ENCODE data around the gene DNASE1L1. TPM values are rescaled to one million over a fixed set of nuclear protein-coding genes. Genes with fewer than 3 reads are reported as not detected.

The DNASE1L1 gene
- polyA plus RNA-seq, 3 donors, result 26.2 to 64.5 (median 27.2) TPM

- Histone ChIP-seq H3K27me3 (ENCODE audit: control insufficient read depth in 2 of 2, insufficient read depth in 2 of 2, low read length in 2 of 2) (no peaks in the 10 kb centered on the region), H2AFZ (ENCODE audit: insufficient read depth, low read depth, low read length, poor library complexity, severe bottlenecking) (no peak overlapping the region), H3K27ac (ENCODE audit: low read depth in 1 of 2, low read length in 2 of 2) (peak overlapping the region in 1 of 2 donors; percentile 41), H3K4me3 (replicated peaks in 1 of 3; ENCODE audit: low read depth in 2 of 3, low read length in 3 of 3) (no peak overlapping the region), H4K20me1 (ENCODE audit: insufficient read depth, low read length) (peaks cover 99% of the 10 kb centered on the region), H3K36me3 (replicated peaks in 1 of 2; ENCODE audit: control insufficient read depth in 1 of 2, insufficient read depth in 2 of 2, low read length in 2 of 2) (peaks cover 94 to 96% of the 10 kb centered on the region in 2 donors), H3K4me2 (replicated peaks; ENCODE audit: extremely low read depth, low read length, poor library complexity, severe bottlenecking) (no peak overlapping the region), H3K9me3 (replicated peaks in 1 of 2; ENCODE audit: control insufficient read depth in 1 of 2, insufficient read depth in 1 of 2, low read length in 2 of 2) (no peaks in the 10 kb centered on the region), H3K79me2 (ENCODE audit: insufficient read depth, low read length) (peaks cover 97% of the 10 kb centered on the region), H3K9ac (ENCODE audit: insufficient read depth, low read length, poor library complexity, severe bottlenecking) (no peak overlapping the region), H3K4me1 (ENCODE audit: control insufficient read depth in 1 of 2, insufficient read depth in 2 of 2, low read length in 2 of 2) (peaks cover 9 to 15% of the 10 kb centered on the region in 2 donors)
- no peak for DNase-seq
- Mint-ChIP-seq H3K27me3 (ENCODE audit: low read depth in 3 of 3) (peaks cover 0 to 5% (median 0%) of the 10 kb centered on the region in 3 donors), H3K36me3 (peaks cover 54 to 94% of the 10 kb centered on the region in 2 donors), H3K4me1 (peaks cover 3% of the 10 kb centered on the region), H3K9me3 (peaks cover 0 to 6% (median 0%) of the 10 kb centered on the region in 7 donors), H3K27ac (peak overlapping the region in 3 of 7 donors; percentile 60 to 79 (median 68)), H3K4me3 (no peak overlapping the region)
- 96% methylated on average over 7 of the region's 30 CpGs for WGBS (ENCODE audit: insufficient coverage)
- no peak for TF ChIP-seq CTCF (IDR thresholded peaks at IDR 0.05)
- intact Hi-C loops (cut with micrococcal nuclease), result no loop called here
Measured at GRCh38 chrX:154362085-154362742, 46.8 kb downstream of the DNASE1L1 start.

GRCh38 chrX:154360155-154360713, 48.8 kb downstream of the DNASE1L1 start:
- no peak for TF ChIP-seq CTCF (IDR thresholded peaks at IDR 0.05)
- H3K36me3 ChIP-seq (replicated peaks in 1 of 2; ENCODE audit: control insufficient read depth in 1 of 2, insufficient read depth in 2 of 2, low read length in 2 of 2), result peaks cover 94 to 96% of the 10 kb centered on the region in 2 donors
- no peak for DNase-seq
- Mint-ChIP-seq H3K36me3 (peaks cover 50 to 93% of the 10 kb centered on the region in 2 donors), H3K9me3 (peaks cover 0 to 4% (median 0%) of the 10 kb centered on the region in 7 donors), H3K27me3 (ENCODE audit: low read depth in 3 of 3) (peaks cover 0 to 3% (median 0%) of the 10 kb centered on the region in 3 donors), H3K27ac (peak overlapping the region in 3 of 7 donors; percentile 60 to 79 (median 69)), H3K4me1 (peaks cover 3% of the 10 kb centered on the region), H3K4me3 (no peak overlapping the region)
- H3K9ac ChIP-seq (ENCODE audit: insufficient read depth, low read length, poor library complexity, severe bottlenecking), result no peak overlapping the region
- H3K4me2 ChIP-seq (replicated peaks; ENCODE audit: extremely low read depth, low read length, poor library complexity, severe bottlenecking), result no peak overlapping the region
- WGBS (ENCODE audit: insufficient coverage), result 98% methylated on average over 7 of the region's 34 CpGs
- H4K20me1 ChIP-seq (ENCODE audit: insufficient read depth, low read length), result peaks cover 99% of the 10 kb centered on the region
- no peak overlapping the region for H3K27ac ChIP-seq (ENCODE audit: low read depth in 1 of 2, low read length in 2 of 2)
- peaks cover 97% of the 10 kb centered on the region for H3K79me2 ChIP-seq (ENCODE audit: insufficient read depth, low read length)
- no peaks in the 10 kb centered on the region for H3K4me1 ChIP-seq (ENCODE audit: control insufficient read depth in 1 of 2, insufficient read depth in 2 of 2, low read length in 2 of 2)
- H3K9me3 ChIP-seq (replicated peaks in 1 of 2; ENCODE audit: control insufficient read depth in 1 of 2, insufficient read depth in 1 of 2, low read length in 2 of 2), result no peaks in the 10 kb centered on the region
- intact Hi-C loops (cut with micrococcal nuclease), result no loop called here
- H3K27me3 ChIP-seq (ENCODE audit: control insufficient read depth in 2 of 2, insufficient read depth in 2 of 2, low read length in 2 of 2), result no peaks in the 10 kb centered on the region
- no peak overlapping the region for H3K4me3 ChIP-seq (replicated peaks in 1 of 3; ENCODE audit: low read depth in 2 of 3, low read length in 3 of 3)
- no peak overlapping the region for H2AFZ ChIP-seq (ENCODE audit: insufficient read depth, low read depth, low read length, poor library complexity, severe bottlenecking)
